DND-41 (cell line): ENCODE data around the gene DUSP10.

Experiments
- CTCF ChIP-seq: IDR thresholded peaks from 2 replicates; pipeline ENCODE4 v1.5.1; 2012; ENCODE audit warnings: borderline replicate concordance, low read length, moderate library complexity, mild to moderate bottlenecking; ENCODE audit not compliant: poor library complexity, severe bottlenecking; ENCODE audit errors: extremely low read depth
- EZH2 ChIP-seq: IDR thresholded peaks from 3 replicates; pipeline ENCODE4 v1.6.1; 2012; ENCODE audit warnings: borderline replicate concordance, low read depth, mild to moderate bottlenecking, moderate library complexity, low read length, inconsistent platforms; ENCODE audit not compliant: severe bottlenecking

DNA sequence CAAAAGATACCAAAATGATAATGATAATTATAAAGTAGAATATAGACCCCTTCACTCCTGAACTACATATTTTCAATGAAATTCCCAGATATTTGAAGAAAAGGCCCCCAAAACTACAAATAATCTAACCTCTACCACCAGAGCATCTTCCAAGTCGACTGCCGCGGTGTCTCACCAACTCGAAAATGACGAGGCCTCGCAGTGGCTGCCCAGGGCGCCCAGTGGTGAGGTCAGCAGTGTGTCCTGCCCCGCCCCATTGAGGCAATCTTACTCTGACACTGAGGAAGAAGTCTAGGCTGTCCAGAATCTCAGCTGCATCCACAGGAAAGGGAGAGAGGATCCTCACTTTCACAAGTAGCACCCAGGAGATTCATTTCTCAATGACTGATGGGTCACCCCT lies 5.2 kb downstream of the DUSP10 start:
- TF ChIP-seq CTCF (no peak), EZH2 (no peak)
